ENCODE results near the gene STIP1.

DNA sequence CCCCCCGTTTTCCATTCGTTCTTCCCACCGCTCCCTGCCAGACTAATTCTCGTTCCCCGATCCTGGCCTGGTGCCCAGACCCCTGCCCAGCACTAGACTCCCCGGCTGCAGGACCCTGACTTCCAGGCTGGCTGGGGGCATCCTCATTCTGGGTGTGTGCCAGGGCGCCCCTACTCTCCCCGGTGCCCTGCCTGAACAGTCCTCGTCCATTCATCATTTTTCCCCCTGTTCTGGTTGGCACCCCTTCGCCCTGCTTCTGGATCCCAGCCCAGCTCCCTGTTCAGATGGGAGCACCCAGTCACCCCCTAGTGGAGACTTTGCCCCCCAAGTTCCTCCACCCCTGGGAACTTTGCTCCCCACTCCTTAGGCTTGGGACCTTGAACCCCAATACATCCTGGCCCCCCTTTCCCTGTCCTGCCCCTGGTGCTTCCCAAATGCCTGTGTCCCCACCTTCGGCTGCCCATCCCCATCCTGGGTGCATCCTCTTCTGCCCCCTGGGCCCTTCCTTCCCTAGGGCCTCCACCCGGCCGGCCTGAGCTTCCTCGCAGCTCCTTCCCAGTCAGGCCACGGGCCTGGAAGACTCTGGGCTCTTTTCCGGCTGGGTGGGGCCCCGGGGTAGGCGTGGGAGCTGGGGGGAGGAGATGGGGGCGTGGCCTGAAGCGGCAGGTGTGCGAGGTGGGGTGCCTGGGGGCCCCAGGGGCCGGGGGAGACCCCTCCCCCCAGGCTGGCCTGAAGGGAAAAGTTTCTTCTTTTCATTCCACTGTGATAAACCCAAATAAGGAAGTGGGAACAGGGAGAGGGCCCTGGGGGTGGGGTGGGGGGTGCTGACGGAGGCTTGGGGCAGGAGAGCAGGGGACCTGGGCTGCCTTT is 66.3 kb downstream of the STIP1 start:
- TF ChIP-seq TAF1 (conservative IDR thresholded peaks at IDR 0.05) = no peak
- TF ChIP-seq, protein P1, sequence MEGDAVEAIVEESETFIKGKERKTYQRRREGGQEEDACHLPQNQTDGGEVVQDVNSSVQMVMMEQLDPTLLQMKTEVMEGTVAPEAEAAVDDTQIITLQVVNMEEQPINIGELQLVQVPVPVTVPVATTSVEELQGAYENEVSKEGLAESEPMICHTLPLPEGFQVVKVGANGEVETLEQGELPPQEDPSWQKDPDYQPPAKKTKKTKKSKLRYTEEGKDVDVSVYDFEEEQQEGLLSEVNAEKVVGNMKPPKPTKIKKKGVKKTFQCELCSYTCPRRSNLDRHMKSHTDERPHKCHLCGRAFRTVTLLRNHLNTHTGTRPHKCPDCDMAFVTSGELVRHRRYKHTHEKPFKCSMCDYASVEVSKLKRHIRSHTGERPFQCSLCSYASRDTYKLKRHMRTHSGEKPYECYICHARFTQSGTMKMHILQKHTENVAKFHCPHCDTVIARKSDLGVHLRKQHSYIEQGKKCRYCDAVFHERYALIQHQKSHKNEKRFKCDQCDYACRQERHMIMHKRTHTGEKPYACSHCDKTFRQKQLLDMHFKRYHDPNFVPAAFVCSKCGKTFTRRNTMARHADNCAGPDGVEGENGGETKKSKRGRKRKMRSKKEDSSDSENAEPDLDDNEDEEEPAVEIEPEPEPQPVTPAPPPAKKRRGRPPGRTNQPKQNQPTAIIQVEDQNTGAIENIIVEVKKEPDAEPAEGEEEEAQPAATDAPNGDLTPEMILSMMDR (IDR thresholded peaks at IDR 0.05; ENCODE audit: low read depth, low read length, missing input control) = no peak
- no peak for TF ChIP-seq YY1 (IDR thresholded peaks at IDR 0.05)
- TF ChIP-seq, protein P2, sequence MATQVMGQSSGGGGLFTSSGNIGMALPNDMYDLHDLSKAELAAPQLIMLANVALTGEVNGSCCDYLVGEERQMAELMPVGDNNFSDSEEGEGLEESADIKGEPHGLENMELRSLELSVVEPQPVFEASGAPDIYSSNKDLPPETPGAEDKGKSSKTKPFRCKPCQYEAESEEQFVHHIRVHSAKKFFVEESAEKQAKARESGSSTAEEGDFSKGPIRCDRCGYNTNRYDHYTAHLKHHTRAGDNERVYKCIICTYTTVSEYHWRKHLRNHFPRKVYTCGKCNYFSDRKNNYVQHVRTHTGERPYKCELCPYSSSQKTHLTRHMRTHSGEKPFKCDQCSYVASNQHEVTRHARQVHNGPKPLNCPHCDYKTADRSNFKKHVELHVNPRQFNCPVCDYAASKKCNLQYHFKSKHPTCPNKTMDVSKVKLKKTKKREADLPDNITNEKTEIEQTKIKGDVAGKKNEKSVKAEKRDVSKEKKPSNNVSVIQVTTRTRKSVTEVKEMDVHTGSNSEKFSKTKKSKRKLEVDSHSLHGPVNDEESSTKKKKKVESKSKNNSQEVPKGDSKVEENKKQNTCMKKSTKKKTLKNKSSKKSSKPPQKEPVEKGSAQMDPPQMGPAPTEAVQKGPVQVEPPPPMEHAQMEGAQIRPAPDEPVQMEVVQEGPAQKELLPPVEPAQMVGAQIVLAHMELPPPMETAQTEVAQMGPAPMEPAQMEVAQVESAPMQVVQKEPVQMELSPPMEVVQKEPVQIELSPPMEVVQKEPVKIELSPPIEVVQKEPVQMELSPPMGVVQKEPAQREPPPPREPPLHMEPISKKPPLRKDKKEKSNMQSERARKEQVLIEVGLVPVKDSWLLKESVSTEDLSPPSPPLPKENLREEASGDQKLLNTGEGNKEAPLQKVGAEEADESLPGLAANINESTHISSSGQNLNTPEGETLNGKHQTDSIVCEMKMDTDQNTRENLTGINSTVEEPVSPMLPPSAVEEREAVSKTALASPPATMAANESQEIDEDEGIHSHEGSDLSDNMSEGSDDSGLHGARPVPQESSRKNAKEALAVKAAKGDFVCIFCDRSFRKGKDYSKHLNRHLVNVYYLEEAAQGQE (IDR thresholded peaks at IDR 0.05) = no peak

Data from liver (tissue), 3 donors.